Ishikawa (cell line): ENCODE results near the gene EPHA8.

ENCODE experiments used
- CREB1 ChIP-seq: IDR thresholded peaks from 2 replicates; pipeline ENCODE4 v1.6.1; 2012; ENCODE audit warnings: low read depth
- EGR1 ChIP-seq: IDR thresholded peaks from 2 replicates; pipeline ENCODE4 v1.6.1; 2012
- EP300 ChIP-seq: IDR thresholded peaks from 2 replicates; pipeline ENCODE4 v1.6.1; 2012; ENCODE audit warnings: borderline replicate concordance
- MAX ChIP-seq: IDR thresholded peaks from 2 replicates; pipeline ENCODE4 v1.6.1; 2012
- NFIC ChIP-seq: IDR thresholded peaks from 2 replicates; pipeline ENCODE4 v1.6.1; 2012
- RAD21 ChIP-seq: IDR thresholded peaks from 2 replicates; pipeline ENCODE4 v1.6.1; 2012; ENCODE audit warnings: low read depth
- TAF1 ChIP-seq: IDR thresholded peaks from 2 replicates; pipeline ENCODE4 v1.6.1; 2012; ENCODE audit warnings: low read depth, mild to moderate bottlenecking
- TCF12 ChIP-seq: IDR thresholded peaks from 2 replicates; pipeline ENCODE4 v1.6.1; 2012; ENCODE audit warnings: low read depth
- USF1 ChIP-seq: IDR thresholded peaks from 2 replicates; pipeline ENCODE4 v1.6.1; 2012

- TF ChIP-seq EP300 = no peak
- no peak for TF ChIP-seq MAX
- no peak for TF ChIP-seq TAF1
- no peak for TF ChIP-seq TCF12
- TF ChIP-seq EGR1 = no peak
- no peak for TF ChIP-seq NFIC
- no peak for TF ChIP-seq CREB1
- no peak for TF ChIP-seq USF1
- no peak for TF ChIP-seq RAD21
These were observed 15.3 kb upstream of the EPHA8 start for GRCh38 chr1:22547818-22548462.
